Ectodermal cell (in vitro differentiated cells): ENCODE data around the gene CENPX.

Source experiments
- H3K27ac ChIP-seq: 2 replicates; pipeline ENCODE4 v1.7.0; 2013; ENCODE audit warnings: mild to moderate bottlenecking, low read depth, low read length; ENCODE audit not compliant: insufficient read depth, poor library complexity, severe bottlenecking
- H3K27me3 ChIP-seq: 2 replicates; pipeline ENCODE4 v1.7.0; 2013; ENCODE audit warnings: mild to moderate bottlenecking, low read length; ENCODE audit not compliant: insufficient read depth, control insufficient read depth, poor library complexity, severe bottlenecking
- H3K36me3 ChIP-seq: one replicate; pipeline ENCODE4 v1.7.0; 2013; ENCODE audit warnings: low read length; ENCODE audit not compliant: control insufficient read depth, insufficient read depth
- H3K4me1 ChIP-seq: one replicate; pipeline ENCODE4 v1.7.0; 2013; ENCODE audit warnings: low read length; ENCODE audit not compliant: control insufficient read depth, insufficient read depth
- H3K4me3 ChIP-seq: 2 replicates; pipeline ENCODE4 v1.7.0; 2013; ENCODE audit warnings: low read depth, low read length, control low read depth; ENCODE audit not compliant: insufficient read depth
- H3K9me3 ChIP-seq: 2 replicates; pipeline ENCODE4 v1.7.0; 2013; ENCODE audit warnings: mild to moderate bottlenecking, low read length, moderate library complexity; ENCODE audit not compliant: control insufficient read depth
- WGBS, 2 experiments: methylation state at CpG; one replicate each; pipeline ENCODE4 v1.1.7; 2013; ENCODE audit warnings: missing lambda C conversion rate in 2 of 2; 5-methylcytosine and 5-hydroxymethylcytosine counted together

Gene CENPX

DNA sequence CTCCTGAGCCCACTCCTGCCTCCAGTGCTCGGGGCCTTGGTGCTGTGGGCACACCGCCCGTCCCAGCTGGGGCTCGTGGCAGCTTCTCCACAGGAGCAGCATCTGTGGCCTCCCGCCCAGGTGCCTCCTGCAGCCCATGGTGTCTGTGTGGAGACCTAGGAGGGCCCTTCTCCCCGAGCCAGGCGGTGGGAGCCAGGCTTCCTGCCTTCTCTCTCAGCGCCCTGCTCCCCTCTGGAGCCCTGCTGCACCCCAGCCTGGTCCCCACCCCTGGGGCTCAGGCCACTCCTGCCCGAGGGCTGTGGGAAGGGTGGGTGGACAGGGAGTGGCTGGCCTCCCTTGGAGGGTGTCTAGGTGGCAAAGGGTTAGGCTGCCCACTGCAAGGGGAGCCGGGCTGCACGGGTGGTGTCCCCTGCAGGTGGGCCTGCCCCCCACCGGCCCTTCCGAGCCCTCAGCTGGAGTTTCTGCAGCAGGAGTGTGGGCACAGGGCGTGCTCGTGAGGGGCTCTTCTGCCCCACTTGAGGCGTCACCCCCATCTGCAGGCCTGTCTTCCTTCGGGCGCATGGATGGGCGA is 11.0 kb downstream of the CENPX start:
- no peak overlapping the region for H3K27ac ChIP-seq
- 91 to 95% methylated on average over 19 of the region's 19 CpGs for WGBS, 2 experiments
- peaks cover 24% of the 10 kb centered on the region for H3K4me1 ChIP-seq

DNA sequence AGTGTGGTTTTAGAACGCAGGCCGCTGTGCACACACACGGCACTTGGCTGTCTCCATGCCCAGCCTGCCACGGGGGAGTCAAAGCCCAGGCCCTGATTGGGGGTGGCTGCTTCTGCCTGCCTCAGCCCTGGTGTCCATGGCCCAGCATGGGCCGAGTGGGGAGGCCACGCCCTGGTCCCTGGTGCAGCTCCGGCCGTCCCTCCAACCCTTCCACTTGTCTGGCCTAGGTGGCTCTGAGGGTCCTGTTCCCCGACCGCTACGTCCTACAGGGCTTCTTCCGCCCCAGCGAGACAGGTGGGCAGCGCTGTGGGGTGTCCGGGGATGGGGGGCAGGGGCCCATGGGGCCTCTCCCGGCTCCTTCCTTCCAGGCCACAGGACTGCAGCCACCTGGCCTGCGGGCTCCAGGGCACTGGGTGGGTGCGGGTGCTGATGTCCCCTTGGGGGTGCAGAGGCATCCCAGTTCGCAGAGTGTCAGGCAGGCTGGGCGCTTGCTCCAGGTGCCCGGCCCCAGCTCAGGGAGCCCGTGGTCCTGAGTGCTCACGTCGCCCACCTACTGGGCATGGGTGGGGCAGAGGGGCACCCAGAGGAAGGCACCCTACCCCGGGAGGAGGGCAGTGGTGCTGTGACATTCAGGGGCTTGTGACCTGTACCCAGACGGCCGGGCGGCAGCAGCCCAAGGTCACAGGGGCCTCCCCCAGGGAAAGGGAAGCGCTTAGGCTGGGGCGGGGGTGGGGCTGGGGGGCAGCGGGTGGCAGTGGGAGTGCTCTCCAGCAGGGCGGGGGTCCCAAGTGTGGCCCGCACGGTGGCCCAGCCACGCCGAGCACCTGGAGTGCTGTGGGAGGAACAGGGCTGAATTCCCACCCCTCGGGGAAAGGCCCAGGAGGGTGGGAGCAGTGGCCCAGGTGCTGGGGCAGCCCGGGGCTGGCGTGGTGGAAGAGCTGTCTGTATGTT is 11.8 kb downstream of the CENPX start:
- peaks cover 20% of the 10 kb centered on the region for H3K4me1 ChIP-seq
- no peak overlapping the region for H3K27ac ChIP-seq
- 95 to 97% methylated on average over 39 of the region's 39 CpGs for WGBS, 2 experiments

More for the DNA sequence above, 11.0 kb downstream of the CENPX start:
- H3K27me3 ChIP-seq = no peaks in the 10 kb centered on the region
- no peaks in the 10 kb centered on the region for H3K9me3 ChIP-seq
- no peak overlapping the region for H3K4me3 ChIP-seq
- H3K36me3 ChIP-seq = no peaks in the 10 kb centered on the region

GRCh38 chr17:82009413-82009812 is 13.3 kb downstream of the CENPX start:
- Histone ChIP-seq H3K27me3 (no peaks in the 10 kb centered on the region), H3K9me3 (no peaks in the 10 kb centered on the region), H3K36me3 (no peaks in the 10 kb centered on the region), H3K4me3 (no peak overlapping the region), H3K4me1 (peaks cover 12% of the 10 kb centered on the region), H3K27ac (no peak overlapping the region)
- 92 to 93% methylated on average over 15 of the region's 15 CpGs for WGBS, 2 experiments

More for the DNA sequence above, 11.8 kb downstream of the CENPX start:
- no peaks in the 10 kb centered on the region for H3K9me3 ChIP-seq
- H3K36me3 ChIP-seq = no peaks in the 10 kb centered on the region
- H3K27me3 ChIP-seq = no peaks in the 10 kb centered on the region
- no peak overlapping the region for H3K4me3 ChIP-seq

GRCh38 chr17:82008941-82009405 is 13.7 kb downstream of the CENPX start:
- Histone ChIP-seq H3K4me3 (no peak overlapping the region), H3K27me3 (no peaks in the 10 kb centered on the region), H3K36me3 (no peaks in the 10 kb centered on the region), H3K9me3 (no peaks in the 10 kb centered on the region), H3K27ac (no peak overlapping the region), H3K4me1 (peaks cover 12% of the 10 kb centered on the region)
- WGBS, 2 experiments = 95 to 96% methylated on average over 28 of the region's 28 CpGs

DNA sequence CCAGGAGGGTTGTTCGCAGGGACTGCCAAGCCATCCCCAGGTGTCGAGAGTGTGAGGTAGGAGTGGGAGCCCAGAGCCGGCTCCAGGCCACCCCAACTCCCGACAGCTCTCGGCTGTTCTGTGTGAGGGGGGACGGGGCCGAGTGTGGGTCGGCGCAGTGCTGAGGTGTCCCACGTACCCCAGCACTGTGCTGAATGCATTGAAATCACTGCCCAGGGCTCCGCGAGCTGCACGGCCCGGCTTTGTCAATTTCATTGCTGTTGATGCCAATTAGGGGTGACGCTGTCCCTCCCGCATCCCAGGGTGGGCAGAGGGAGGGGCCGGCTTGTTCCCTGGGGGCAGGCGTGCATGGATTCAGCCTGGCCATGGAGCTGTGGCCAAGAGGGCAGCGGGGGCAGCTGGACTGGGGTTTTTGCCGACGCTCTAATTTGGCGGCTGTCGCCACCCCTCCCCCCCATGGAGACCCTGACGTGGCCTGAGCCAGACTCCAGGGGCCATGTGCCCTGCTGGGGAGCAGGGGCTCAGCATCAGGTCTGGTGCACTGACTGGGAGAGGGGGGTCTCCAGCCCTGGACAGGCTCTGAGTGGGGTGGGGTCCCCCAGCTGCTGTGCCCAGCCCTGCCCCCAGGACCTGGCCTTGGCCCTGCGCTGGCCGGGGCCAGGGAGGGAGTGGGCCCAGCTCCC is 14.3 kb downstream of the CENPX start:
- Histone ChIP-seq H3K27me3 (no peaks in the 10 kb centered on the region), H3K9me3 (no peaks in the 10 kb centered on the region), H3K4me1 (peaks cover 16% of the 10 kb centered on the region), H3K36me3 (no peaks in the 10 kb centered on the region), H3K4me3 (no peak overlapping the region), H3K27ac (no peak overlapping the region)
- 92 to 93% methylated on average over 26 of the region's 26 CpGs for WGBS, 2 experiments

DNA sequence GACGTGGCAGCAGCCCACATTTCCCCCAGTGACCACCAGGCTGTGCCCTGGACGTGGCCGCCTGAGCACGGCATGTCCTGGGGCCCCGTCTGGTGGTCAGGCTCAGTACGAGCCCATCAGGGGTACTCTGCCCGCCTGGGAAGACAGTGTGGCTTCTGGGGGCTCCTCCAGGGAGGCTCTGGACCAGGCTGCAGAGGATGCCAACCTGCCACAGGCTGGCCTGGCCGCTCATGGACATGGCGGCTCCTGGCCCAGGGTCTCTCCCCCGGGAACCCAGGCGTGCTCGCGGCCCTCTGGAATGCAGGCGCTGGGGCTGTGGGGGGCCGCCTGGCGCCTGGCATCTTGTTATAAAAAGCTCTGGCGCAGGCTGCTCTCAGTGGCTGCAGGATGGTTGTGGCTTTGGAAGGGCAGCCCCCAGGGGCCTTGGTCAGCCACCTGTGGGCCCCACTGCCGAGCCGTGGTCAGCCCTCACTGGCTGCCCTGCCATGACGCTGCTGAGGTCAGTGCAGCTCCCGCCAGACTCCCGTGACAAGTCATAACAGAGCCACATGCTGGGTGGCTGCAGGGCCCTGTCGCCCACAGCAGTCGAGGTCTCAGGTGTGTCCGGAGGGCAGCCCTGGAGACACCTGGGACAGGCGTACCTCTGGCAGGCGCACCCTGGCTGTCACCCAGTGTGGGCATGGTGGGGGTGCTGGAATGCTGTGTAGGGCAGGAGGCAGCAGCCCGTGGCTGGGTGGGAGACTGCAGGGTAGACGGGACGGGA is 15.0 kb downstream of the CENPX start:
- 94% methylated on average over 30 of the region's 30 CpGs for WGBS, 2 experiments

GRCh38 chr17:82007228-82007494 is 15.5 kb downstream of the CENPX start:
- H3K36me3 ChIP-seq = no peaks in the 10 kb centered on the region
- no peak overlapping the region for H3K27ac ChIP-seq
- H3K27me3 ChIP-seq = no peaks in the 10 kb centered on the region
- 94 to 96% methylated on average over 6 of the region's 6 CpGs for WGBS, 2 experiments
- H3K4me1 ChIP-seq = peaks cover 13% of the 10 kb centered on the region
- no peaks in the 10 kb centered on the region for H3K9me3 ChIP-seq
- no peak overlapping the region for H3K4me3 ChIP-seq

More for the DNA sequence above, 15.0 kb downstream of the CENPX start:
- Histone ChIP-seq H3K36me3 (no peaks in the 10 kb centered on the region), H3K4me3 (no peak overlapping the region), H3K4me1 (peaks cover 13% of the 10 kb centered on the region), H3K27ac (no peak overlapping the region), H3K9me3 (no peaks in the 10 kb centered on the region), H3K27me3 (no peaks in the 10 kb centered on the region)

DNA sequence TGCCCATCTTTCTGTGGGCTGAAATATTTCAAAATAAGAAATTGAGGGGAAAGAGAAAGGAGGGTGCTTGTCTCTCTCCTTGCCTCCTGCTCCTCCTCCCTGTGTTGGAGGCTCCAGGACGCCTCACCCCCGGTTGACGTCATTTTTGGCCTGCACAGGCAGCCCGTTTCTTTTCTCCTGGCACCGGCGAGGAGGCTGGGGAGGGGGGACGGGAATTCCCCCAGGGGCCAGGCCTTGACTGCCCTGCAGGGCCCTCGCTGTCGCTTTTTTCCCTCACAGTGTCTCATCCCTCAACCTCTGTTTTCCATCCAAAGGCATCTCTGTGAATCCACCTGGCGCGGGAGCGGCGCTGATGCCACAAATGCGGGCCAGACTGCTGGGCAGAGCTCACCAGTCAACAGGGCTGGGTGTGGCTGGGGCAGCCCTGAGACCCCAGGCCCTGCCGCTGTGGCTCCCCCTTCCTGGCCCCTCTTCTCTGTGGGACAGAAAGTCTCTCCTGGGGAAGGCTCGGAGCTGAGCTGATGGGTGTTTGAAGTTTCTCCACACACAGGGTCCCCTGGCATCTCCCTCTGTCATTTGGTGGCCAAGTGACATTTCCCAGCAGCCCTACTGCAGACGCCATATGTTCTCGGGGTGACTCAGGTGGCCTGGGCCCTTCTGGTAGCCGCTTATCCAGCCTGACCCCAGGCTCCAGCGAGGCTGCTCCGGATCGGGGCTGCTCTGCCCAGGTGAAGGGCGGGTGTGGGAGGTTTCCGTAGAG is 16.0 kb downstream of the CENPX start:
- Histone ChIP-seq H3K4me3 (no peak overlapping the region), H3K36me3 (no peaks in the 10 kb centered on the region), H3K27ac (no peak overlapping the region), H3K4me1 (peaks cover 15% of the 10 kb centered on the region), H3K9me3 (no peaks in the 10 kb centered on the region), H3K27me3 (no peaks in the 10 kb centered on the region)
- 90% methylated on average over 24 of the region's 24 CpGs for WGBS, 2 experiments

DNA sequence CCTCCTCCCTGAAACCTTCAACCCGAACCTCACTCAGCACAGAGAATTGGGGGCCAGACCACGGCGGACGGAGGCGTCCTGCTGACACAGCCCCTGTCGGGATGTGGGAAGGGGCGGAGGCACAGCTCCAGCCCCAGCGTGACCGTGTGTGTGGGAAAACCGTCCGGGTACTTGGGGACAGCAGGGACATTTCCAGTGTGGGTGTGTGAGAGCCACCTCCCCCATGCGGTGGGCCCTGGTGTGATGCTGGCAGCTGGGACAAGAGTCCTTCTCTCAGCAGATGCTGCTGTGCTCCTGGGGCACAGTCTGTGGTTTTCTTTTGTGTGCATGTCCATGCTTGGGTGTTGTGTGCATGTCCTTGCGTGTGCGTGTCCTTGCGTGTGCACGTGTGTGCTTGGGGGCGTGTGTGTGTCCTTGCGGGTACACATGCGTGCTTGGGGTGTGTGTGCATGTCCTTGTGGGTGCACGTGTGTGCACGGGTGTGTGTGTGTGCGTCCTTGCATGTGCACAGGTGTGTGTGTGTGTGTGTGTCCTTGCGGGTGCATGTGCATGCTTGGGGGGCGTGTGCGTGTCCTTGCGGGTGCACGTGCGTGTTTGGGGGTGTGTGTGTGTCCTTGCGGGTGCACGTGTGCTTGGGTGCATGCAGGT is 16.9 kb downstream of the CENPX start:
- no peak overlapping the region for H3K4me3 ChIP-seq
- H3K4me1 ChIP-seq = peaks cover 23% of the 10 kb centered on the region
- H3K36me3 ChIP-seq = no peaks in the 10 kb centered on the region
- WGBS, 2 experiments = 95% methylated on average over 30 of the region's 30 CpGs
- H3K27ac ChIP-seq = no peak overlapping the region
- no peaks in the 10 kb centered on the region for H3K9me3 ChIP-seq
- H3K27me3 ChIP-seq = no peaks in the 10 kb centered on the region
